GM12891 (cell line): ENCODE measurements around the gene TRAPPC1.

Experiments
- POLR2A ChIP-seq: IDR thresholded peaks from 2 replicates; pipeline ENCODE4 v1.6.1; 2011; ENCODE audit warnings: low read depth, low read length, control low read depth
- SPI1 ChIP-seq: IDR thresholded peaks from 2 replicates; pipeline ENCODE4 v1.6.1; 2011; ENCODE audit warnings: low read depth, low read length, control low read depth
- TAF1 ChIP-seq: IDR thresholded peaks from 2 replicates; pipeline ENCODE4 v1.6.1; 2011; ENCODE audit warnings: low read depth, low read length, control low read depth

DNA sequence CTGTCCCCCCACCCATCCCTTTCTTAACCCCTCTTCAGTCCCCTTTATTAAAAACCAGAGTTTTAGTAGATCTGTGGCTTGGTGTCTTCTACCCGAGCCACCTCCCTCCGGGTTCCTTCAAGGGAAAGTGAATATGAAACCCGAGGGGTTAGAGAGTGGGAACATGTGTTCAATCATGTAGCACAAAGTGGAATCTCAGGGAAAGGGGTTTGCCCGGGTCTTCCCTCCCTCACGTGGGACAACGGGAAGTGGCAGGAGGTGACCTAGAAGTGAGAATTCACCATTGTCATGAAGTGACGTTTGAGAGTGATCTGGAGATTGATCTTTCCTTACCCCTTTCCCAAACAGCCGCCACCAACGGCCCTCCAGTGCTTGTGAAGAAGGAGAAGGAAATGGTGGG, 20.6 kb downstream of the TRAPPC1 start:
- TF ChIP-seq POLR2A (no peak), TAF1 (no peak), SPI1 (no peak)
